ENCODE data around the gene PKNOX2.

GRCh38 chr11:125176866-125177265 lies 12.3 kb downstream of the PKNOX2 start:
- TF ChIP-seq, protein P1, sequence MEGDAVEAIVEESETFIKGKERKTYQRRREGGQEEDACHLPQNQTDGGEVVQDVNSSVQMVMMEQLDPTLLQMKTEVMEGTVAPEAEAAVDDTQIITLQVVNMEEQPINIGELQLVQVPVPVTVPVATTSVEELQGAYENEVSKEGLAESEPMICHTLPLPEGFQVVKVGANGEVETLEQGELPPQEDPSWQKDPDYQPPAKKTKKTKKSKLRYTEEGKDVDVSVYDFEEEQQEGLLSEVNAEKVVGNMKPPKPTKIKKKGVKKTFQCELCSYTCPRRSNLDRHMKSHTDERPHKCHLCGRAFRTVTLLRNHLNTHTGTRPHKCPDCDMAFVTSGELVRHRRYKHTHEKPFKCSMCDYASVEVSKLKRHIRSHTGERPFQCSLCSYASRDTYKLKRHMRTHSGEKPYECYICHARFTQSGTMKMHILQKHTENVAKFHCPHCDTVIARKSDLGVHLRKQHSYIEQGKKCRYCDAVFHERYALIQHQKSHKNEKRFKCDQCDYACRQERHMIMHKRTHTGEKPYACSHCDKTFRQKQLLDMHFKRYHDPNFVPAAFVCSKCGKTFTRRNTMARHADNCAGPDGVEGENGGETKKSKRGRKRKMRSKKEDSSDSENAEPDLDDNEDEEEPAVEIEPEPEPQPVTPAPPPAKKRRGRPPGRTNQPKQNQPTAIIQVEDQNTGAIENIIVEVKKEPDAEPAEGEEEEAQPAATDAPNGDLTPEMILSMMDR (IDR thresholded peaks at IDR 0.05) = no peak
- no peak for TF ChIP-seq POLR2A (IDR thresholded peaks at IDR 0.05)

Data from ovary (tissue), 3 donors.